ENCODE measurements around the gene GRK2.

DNA sequence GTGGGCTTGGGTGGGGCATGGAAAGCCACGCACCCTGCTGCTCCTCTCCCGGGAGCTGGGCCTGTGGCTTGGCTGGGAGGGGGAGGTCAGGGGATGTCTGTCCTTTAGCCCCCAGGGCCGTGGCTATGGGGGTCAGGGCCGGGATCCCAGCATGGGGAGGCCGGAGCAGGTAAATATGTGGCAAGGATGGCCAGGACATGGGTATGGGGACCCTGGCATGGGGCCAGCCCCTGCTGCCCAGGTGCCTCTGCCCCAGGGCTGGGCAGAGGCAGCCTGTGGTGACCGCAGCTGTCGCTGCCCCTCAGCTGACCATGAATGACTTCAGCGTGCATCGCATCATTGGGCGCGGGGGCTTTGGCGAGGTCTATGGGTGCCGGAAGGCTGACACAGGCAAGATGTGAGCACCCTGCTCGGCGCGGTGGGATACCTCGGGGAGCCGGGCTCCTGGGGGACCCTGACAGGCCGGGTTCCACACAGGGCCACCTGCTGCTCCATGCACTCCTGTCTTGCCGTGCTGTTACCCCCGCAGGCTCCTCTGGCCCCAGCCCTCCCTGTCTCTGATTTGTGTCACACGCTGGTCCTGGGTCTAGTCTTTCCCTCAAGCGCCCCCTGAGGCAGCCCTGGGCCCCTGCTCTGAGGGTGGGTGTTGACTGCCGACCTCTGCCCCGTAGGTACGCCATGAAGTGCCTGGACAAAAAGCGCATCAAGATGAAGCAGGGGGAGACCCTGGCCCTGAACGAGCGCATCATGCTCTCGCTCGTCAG is 14.7 kb downstream of the GRK2 start:
- TF ChIP-seq, protein P1, sequence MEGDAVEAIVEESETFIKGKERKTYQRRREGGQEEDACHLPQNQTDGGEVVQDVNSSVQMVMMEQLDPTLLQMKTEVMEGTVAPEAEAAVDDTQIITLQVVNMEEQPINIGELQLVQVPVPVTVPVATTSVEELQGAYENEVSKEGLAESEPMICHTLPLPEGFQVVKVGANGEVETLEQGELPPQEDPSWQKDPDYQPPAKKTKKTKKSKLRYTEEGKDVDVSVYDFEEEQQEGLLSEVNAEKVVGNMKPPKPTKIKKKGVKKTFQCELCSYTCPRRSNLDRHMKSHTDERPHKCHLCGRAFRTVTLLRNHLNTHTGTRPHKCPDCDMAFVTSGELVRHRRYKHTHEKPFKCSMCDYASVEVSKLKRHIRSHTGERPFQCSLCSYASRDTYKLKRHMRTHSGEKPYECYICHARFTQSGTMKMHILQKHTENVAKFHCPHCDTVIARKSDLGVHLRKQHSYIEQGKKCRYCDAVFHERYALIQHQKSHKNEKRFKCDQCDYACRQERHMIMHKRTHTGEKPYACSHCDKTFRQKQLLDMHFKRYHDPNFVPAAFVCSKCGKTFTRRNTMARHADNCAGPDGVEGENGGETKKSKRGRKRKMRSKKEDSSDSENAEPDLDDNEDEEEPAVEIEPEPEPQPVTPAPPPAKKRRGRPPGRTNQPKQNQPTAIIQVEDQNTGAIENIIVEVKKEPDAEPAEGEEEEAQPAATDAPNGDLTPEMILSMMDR (IDR thresholded peaks at IDR 0.05), result no peak
- TF ChIP-seq ZFX (IDR thresholded peaks at IDR 0.05; ENCODE audit: borderline replicate concordance), result no peak
